H9 (cell line): Measurements from ENCODE around the gene GGNBP2. TPM values are rescaled to one million over a fixed set of nuclear protein-coding genes. Genes with fewer than 3 reads are reported as not detected.

ENCODE experiments used
- DNase-seq: peaks from one replicate; pipeline ENCODE4 v3.0.0-alpha.2; 2017
- H2AFZ ChIP-seq: one replicate; pipeline ENCODE4 v1.6.1; 2013; ENCODE audit warnings: mild to moderate bottlenecking, low read length, control low read depth, moderate library complexity
- H2AK5ac ChIP-seq: 2 replicates; pipeline ENCODE4 v1.6.1; 2013; ENCODE audit warnings: low read length, control low read depth, mixed read lengths; ENCODE audit not compliant: insufficient read length
- H2BK120ac ChIP-seq: one replicate; pipeline ENCODE4 v1.6.1; 2013; ENCODE audit warnings: low read depth, mild to moderate bottlenecking, low read length, control low read depth, inconsistent platforms; ENCODE audit not compliant: poor library complexity, severe bottlenecking
- H2BK12ac ChIP-seq: 2 replicates; pipeline ENCODE4 v1.6.1; 2013; ENCODE audit warnings: low read length, control low read depth, mixed read lengths, low read depth; ENCODE audit not compliant: insufficient read length
- H2BK15ac ChIP-seq: 2 replicates; pipeline ENCODE4 v1.6.1; 2013; ENCODE audit warnings: low read depth, low read length, control low read depth
- H2BK20ac ChIP-seq: one replicate; pipeline ENCODE4 v1.6.1; 2013; ENCODE audit warnings: low read depth, mild to moderate bottlenecking, low read length, control low read depth, inconsistent platforms; ENCODE audit not compliant: poor library complexity, severe bottlenecking
- H2BK5ac ChIP-seq: 2 replicates; pipeline ENCODE4 v1.6.1; 2013; ENCODE audit warnings: low read length, control low read depth, mixed read lengths; ENCODE audit not compliant: insufficient read length
- H3K14ac ChIP-seq: 2 replicates; pipeline ENCODE4 v1.6.1; 2013; ENCODE audit warnings: low read length, control low read depth; ENCODE audit not compliant: insufficient read depth
- H3K18ac ChIP-seq: 2 replicates; pipeline ENCODE4 v1.6.1; 2013; ENCODE audit warnings: low read depth, mild to moderate bottlenecking, mixed read lengths, low read length, control low read depth; ENCODE audit not compliant: insufficient read length
- H3K23ac ChIP-seq: 2 replicates; pipeline ENCODE4 v1.6.1; 2013; ENCODE audit warnings: low read length, control low read depth, mixed read lengths, low read depth; ENCODE audit not compliant: insufficient read length
- H3K23me2 ChIP-seq: 2 replicates; pipeline ENCODE4 v1.6.1; 2013; ENCODE audit warnings: low read depth, mild to moderate bottlenecking, mixed read lengths, low read length, control low read depth; ENCODE audit not compliant: insufficient read length, poor library complexity, severe bottlenecking
- H3K27ac ChIP-seq: 2 replicates; pipeline ENCODE4 v1.5.1; 2013; ENCODE audit warnings: low read length, control low read depth, mixed read lengths, low read depth; ENCODE audit not compliant: insufficient read length
- H3K27me3 ChIP-seq: 2 replicates; pipeline ENCODE4 v1.6.1; 2013; ENCODE audit warnings: low read length, control low read depth, inconsistent platforms; ENCODE audit not compliant: insufficient read depth
- H3K4ac ChIP-seq: 2 replicates; pipeline ENCODE4 v1.6.1; 2013; ENCODE audit warnings: low read depth, mild to moderate bottlenecking, control low read depth, inconsistent platforms, low read length, moderate library complexity
- H3K4me1 ChIP-seq: 2 replicates; pipeline ENCODE4 v1.6.1; 2013; ENCODE audit warnings: low read length, control low read depth, inconsistent platforms; ENCODE audit not compliant: insufficient read depth
- H3K4me2 ChIP-seq: 2 replicates; pipeline ENCODE4 v1.6.1; 2013; ENCODE audit warnings: low read length, control low read depth, mixed read lengths; ENCODE audit not compliant: insufficient read length, insufficient read depth
- H3K56ac ChIP-seq: 2 replicates; pipeline ENCODE4 v1.6.1; 2013; ENCODE audit warnings: low read depth, mild to moderate bottlenecking, mixed read lengths, low read length, control low read depth; ENCODE audit not compliant: insufficient read length
- H3K79me1 ChIP-seq: 2 replicates; pipeline ENCODE4 v1.6.1; 2013; ENCODE audit warnings: low read depth, mild to moderate bottlenecking, moderate library complexity, low read length, control low read depth, inconsistent platforms; ENCODE audit not compliant: insufficient read depth, poor library complexity, severe bottlenecking
- H3K79me2 ChIP-seq: 2 replicates; pipeline ENCODE4 v1.6.1; 2013; ENCODE audit warnings: low read length, control low read depth, inconsistent platforms; ENCODE audit not compliant: insufficient read depth
- H3K9ac ChIP-seq: 2 replicates; pipeline ENCODE4 v1.6.1; 2013; ENCODE audit warnings: low read length, control low read depth, mixed read lengths; ENCODE audit not compliant: insufficient read length; ENCODE audit errors: extremely low read depth
- H3K9me3 ChIP-seq: one replicate; pipeline ENCODE4 v1.6.1; 2013; ENCODE audit warnings: low read depth, low read length, inconsistent platforms; ENCODE audit not compliant: control insufficient read depth
- H3T11ph ChIP-seq: one replicate; pipeline ENCODE4 v1.6.1; 2013; ENCODE audit warnings: mild to moderate bottlenecking, low read length, control low read depth, inconsistent platforms
- H4K20me1 ChIP-seq: one replicate; pipeline ENCODE4 v1.6.1; 2013; ENCODE audit not compliant: control insufficient read depth, insufficient read length, insufficient read depth
- H4K5ac ChIP-seq: 2 replicates; pipeline ENCODE4 v1.6.1; 2013; ENCODE audit warnings: low read depth, mild to moderate bottlenecking, mixed read lengths, low read length, control low read depth; ENCODE audit not compliant: insufficient read length
- H4K8ac ChIP-seq: replicated peaks from 2 replicates; pipeline ENCODE4 v1.6.1; 2013; ENCODE audit warnings: low read length, control low read depth, mixed read lengths, low read depth; ENCODE audit not compliant: insufficient read length
- H4K91ac ChIP-seq: 2 replicates; pipeline ENCODE4 v1.6.1; 2013; ENCODE audit warnings: low read depth, mild to moderate bottlenecking, moderate library complexity, mixed read lengths, low read length, control low read depth; ENCODE audit not compliant: insufficient read length
- H3K27ac Mint-ChIP-seq, 3 experiments: 2 replicates in 2 of 3; 3 replicates in 1 of 3; pipeline ENCODE4 v1.8.0; 2020 to 2021; ENCODE audit warnings: mixed read lengths in 3 of 3, mild to moderate bottlenecking in 1 of 3, moderate library complexity in 1 of 3
- H3K27me3 Mint-ChIP-seq: 2 replicates; pipeline ENCODE4 v1.8.0; 2021; ENCODE audit warnings: low read depth, mild to moderate bottlenecking, moderate library complexity, mixed read lengths
- H3K36me3 Mint-ChIP-seq, 3 experiments: 2 replicates in 2 of 3; 3 replicates in 1 of 3; pipeline ENCODE4 v1.8.0; 2020 to 2021; ENCODE audit warnings: low read depth in 3 of 3, mixed read lengths in 3 of 3; ENCODE audit not compliant: insufficient read depth in 1 of 3
- H3K4me1 Mint-ChIP-seq, 2 experiments: 2 replicates each; pipeline ENCODE4 v1.8.0; 2020; ENCODE audit warnings: mixed read lengths in 2 of 2
- H3K4me3 Mint-ChIP-seq, 2 experiments: 2 replicates in 1 of 2; 3 replicates in 1 of 2; pipeline ENCODE4 v1.8.0; 2020 to 2021; ENCODE audit warnings: mild to moderate bottlenecking in 2 of 2, mixed read lengths in 2 of 2, moderate library complexity in 1 of 2
- H3K9me3 Mint-ChIP-seq, 2 experiments: 2 replicates in 1 of 2; 3 replicates in 1 of 2; pipeline ENCODE4 v1.8.0; 2020; ENCODE audit warnings: mild to moderate bottlenecking in 2 of 2, mixed read lengths in 2 of 2, moderate library complexity in 1 of 2
- CTCF ChIP-seq: fragments of 200-600 bp; sonication (generic); conservative IDR thresholded peaks from 3 replicates; pipeline ENCODE4 v1.8.0; 2021; ENCODE audit warnings: antibody characterized with exemption, mild to moderate bottlenecking
- WGBS: extraction: QIAGEN DNeasy Blood & Tissue Kit; methylation state at CpG from one replicate; pipeline ENCODE4 v1.1.7; 2013; ENCODE audit warnings: missing lambda C conversion rate, low lambda C conversion rate, mixed read lengths; ENCODE audit not compliant: insufficient read length; ENCODE audit errors: extremely low coverage; 5-methylcytosine and 5-hydroxymethylcytosine counted together
- total RNA-seq: library from RNA; stranded (reverse); gene quantifications from 2 replicates; pipeline ENCODE4 v1.2.1, GENCODE V29; 2021

Gene GGNBP2
- total RNA-seq, 1 experiment from 2014 or later, result 52.8 TPM

GRCh38 chr17:36498560-36499300 lies 46.0 kb upstream of the GGNBP2 start:
- no peaks in the 10 kb centered on the region for H3K23me2 ChIP-seq
- no peak overlapping the region for H3K23ac ChIP-seq
- H4K20me1 ChIP-seq, result no peaks in the 10 kb centered on the region
- H3K27me3 Mint-ChIP-seq, result no peaks in the 10 kb centered on the region
- no peak overlapping the region for H2AFZ ChIP-seq
- H2BK120ac ChIP-seq, result no peak overlapping the region
- H3K4ac ChIP-seq, result no peak overlapping the region
- no peaks in the 10 kb centered on the region for H3K9me3 ChIP-seq
- H3K18ac ChIP-seq, result no peak overlapping the region
- H4K5ac ChIP-seq, result no peak overlapping the region
- no peak overlapping the region for H4K91ac ChIP-seq
- no peaks in the 10 kb centered on the region for H3K4me1 Mint-ChIP-seq
- no peak for DNase-seq
- no peak overlapping the region for H2BK20ac ChIP-seq
- no peak for TF ChIP-seq CTCF
- H3K14ac ChIP-seq, result no peak overlapping the region
- H3K27me3 ChIP-seq, result no peaks in the 10 kb centered on the region
- WGBS, result no CpG with 5 or more reads among the region's 7 CpGs
- H2BK15ac ChIP-seq, result no peak overlapping the region
- H3K36me3 Mint-ChIP-seq, result peaks cover 36 to 83% (median 83%) of the 10 kb centered on the region in 3 experiments; a peak in 6 of 7 replicates
- H2AK5ac ChIP-seq, result no peak overlapping the region
- no peaks in the 10 kb centered on the region for H3K79me2 ChIP-seq
- peak overlapping the region in 1 of 3 experiments; percentile 37; a peak in 3 of 7 replicates for H3K27ac Mint-ChIP-seq
- no peak overlapping the region for H2BK12ac ChIP-seq
- H3K9ac ChIP-seq, result no peak overlapping the region
- H3K79me1 ChIP-seq, result no peaks in the 10 kb centered on the region
- H2BK5ac ChIP-seq, result no peak overlapping the region
- no peak overlapping the region for H3K4me3 Mint-ChIP-seq
- no peaks in the 10 kb centered on the region for H3K9me3 Mint-ChIP-seq
- no peak overlapping the region for H4K8ac ChIP-seq
- H3K56ac ChIP-seq, result no peak overlapping the region
- H3T11ph ChIP-seq, result no peak overlapping the region
- H3K27ac ChIP-seq, result no peak overlapping the region
- H3K4me2 ChIP-seq, result no peak overlapping the region
- H3K4me1 ChIP-seq, result no peaks in the 10 kb centered on the region
